NB4 (cell line): Measurements from ENCODE around the gene HS6ST2.

Experiments
- CTCF ChIP-seq: IDR thresholded peaks from one replicate; pipeline ENCODE4 v1.5.1; 2012; ENCODE audit warnings: low read depth, low read length
- MYC ChIP-seq: IDR thresholded peaks from 2 replicates; pipeline ENCODE4 v1.6.1; 2011; ENCODE audit warnings: low read depth, low read length
- POLR2A ChIP-seq: IDR thresholded peaks from 2 replicates; pipeline ENCODE4 v1.6.1; 2011; ENCODE audit warnings: mild to moderate bottlenecking; ENCODE audit not compliant: insufficient read length; ENCODE audit errors: extremely low read depth

DNA sequence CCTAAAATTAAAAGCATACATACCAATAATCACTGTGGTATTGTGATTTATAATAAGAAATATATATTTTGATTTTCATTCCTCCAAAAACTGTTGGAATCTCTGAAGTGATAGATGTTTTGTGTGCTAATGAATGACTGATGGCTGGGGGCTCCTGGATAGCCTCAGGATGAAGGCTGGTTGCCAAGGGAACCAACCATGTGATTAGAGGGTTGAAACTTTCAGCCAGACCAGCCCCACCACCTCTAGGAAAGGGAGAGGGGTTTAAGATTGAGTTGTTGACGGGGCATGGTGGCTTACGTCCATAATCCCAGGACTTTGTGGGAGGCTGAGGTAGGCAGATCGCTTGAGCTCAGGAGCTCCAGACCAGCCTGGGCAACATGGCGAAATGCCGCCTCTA lies 34.0 kb downstream of the HS6ST2 start:
- TF ChIP-seq CTCF (no peak), POLR2A (no peak), MYC (no peak)
